ENCODE results near the gene AMY2B.

DNA sequence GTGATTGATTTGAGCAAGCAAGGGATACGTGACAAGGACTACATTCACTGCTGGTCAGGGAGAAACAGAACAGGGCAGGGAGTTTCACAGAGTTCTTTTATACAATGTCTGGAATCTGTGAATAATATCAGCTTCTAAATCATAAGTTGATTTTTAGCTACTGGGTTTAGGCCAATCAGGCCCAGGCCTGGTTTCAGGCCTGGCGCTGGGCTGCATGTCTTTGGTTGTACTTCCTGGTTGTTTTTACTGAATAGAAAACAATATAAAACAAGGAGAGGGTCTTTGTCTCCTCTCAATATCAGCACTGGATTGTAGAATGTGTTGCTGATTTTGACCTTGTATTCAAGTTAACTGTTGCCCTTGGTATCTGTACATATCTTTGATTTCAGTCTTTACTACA lies 45.0 kb downstream of the AMY2B start:
- no peak for TF ChIP-seq GATA3 (IDR thresholded peaks at IDR 0.05; ENCODE audit: low read depth, low read length)
- no peak for TF ChIP-seq GATA2 (IDR thresholded peaks at IDR 0.05; ENCODE audit: low read depth, low read length)

All from SH-SY5Y (cell line).